C4-2B (cell line): ENCODE results near the gene GNG2.

Experiments
- H3K27ac ChIP-seq: fragments of 450-650 bp; 2 replicates; pipeline ENCODE4 v1.5.1; 2017
- ZFX ChIP-seq: fragments of 450-650 bp; IDR thresholded peaks from 2 replicates; pipeline ENCODE4 v1.6.1; 2017
- TF ChIP-seq, protein P1 (sequence below): fragments of 450-650 bp; conservative IDR thresholded peaks from 2 replicates; pipeline ENCODE4 v1.5.1; 2017; ENCODE audit warnings: mild to moderate bottlenecking

The GNG2 gene

DNA sequence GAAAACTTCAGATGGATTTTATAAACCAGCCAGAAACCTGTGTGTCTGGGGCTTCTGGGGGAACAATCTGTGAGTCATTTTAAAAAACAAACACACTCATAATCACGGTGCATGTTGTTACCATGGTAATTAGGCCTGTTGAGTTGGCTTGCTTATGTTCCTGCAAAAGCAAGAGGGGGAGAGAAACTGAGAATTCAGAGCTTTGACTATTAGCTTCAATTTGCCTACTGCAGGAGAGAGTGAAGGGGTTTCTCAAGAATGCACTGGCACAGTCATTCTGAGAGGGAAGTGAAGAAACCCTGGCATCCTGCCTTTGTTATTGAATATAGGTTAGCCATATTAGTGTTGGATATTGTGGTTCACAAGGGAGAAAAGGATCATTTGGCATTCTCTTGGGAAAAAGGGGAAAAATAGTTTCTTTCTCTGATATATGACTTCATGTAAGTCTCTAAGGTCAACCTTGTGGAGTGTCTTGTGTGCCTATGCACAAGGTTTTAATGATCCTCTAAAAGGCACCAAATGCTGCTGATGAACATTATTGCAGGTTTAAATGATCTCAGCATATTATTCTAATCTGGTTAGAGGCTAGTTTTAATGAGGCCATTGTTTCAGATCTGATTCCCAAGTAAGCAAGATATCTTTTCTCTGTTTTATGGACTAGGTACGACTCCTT, 12.9 kb downstream of the GNG2 start:
- no peak for TF ChIP-seq ZFX
- TF ChIP-seq, protein P1, sequence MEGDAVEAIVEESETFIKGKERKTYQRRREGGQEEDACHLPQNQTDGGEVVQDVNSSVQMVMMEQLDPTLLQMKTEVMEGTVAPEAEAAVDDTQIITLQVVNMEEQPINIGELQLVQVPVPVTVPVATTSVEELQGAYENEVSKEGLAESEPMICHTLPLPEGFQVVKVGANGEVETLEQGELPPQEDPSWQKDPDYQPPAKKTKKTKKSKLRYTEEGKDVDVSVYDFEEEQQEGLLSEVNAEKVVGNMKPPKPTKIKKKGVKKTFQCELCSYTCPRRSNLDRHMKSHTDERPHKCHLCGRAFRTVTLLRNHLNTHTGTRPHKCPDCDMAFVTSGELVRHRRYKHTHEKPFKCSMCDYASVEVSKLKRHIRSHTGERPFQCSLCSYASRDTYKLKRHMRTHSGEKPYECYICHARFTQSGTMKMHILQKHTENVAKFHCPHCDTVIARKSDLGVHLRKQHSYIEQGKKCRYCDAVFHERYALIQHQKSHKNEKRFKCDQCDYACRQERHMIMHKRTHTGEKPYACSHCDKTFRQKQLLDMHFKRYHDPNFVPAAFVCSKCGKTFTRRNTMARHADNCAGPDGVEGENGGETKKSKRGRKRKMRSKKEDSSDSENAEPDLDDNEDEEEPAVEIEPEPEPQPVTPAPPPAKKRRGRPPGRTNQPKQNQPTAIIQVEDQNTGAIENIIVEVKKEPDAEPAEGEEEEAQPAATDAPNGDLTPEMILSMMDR = no peak
- no peak overlapping the region for H3K27ac ChIP-seq

DNA sequence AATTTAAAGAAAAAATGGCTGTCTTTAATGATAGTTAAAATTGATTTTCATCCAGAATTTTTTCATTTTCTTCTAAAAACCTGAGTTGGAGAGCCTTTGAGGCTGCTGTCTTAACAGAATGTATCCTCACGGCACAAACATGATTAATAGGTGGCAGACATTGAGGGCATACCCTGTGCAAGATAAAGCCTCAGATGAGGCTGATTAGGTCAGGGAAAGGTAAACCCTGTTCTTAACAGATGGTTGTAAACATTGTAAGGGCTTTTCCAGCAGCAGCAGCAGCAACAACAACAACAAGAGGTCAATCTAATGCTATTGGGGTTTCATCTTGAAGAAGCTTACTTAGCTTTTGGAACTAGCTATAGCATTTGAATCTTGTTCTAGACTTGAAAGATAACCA, 17.4 kb downstream of the GNG2 start:
- H3K27ac ChIP-seq = no peak overlapping the region
- TF ChIP-seq, protein P1 = no peak
- TF ChIP-seq ZFX = no peak

DNA sequence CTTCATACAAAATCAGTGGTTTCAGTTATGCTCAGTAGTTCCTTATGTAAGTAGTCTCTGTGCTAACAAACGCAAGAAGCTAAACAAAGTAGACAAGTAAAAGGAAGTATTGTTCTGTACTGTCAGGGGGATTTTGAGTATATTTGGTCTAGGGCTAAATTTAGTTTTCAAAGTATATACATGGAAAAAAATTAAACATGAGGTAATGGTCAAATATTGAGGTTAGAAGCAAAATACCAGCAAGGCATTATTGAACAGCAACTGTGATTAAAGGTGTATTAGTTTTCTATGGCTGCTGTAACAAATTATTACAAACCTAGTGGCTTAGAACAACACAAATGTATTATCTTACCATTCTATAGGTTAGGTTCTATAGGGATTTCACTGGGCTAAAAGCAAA, 18.8 kb downstream of the GNG2 start:
- TF ChIP-seq ZFX = no peak
- TF ChIP-seq, protein P1 = no peak

DNA sequence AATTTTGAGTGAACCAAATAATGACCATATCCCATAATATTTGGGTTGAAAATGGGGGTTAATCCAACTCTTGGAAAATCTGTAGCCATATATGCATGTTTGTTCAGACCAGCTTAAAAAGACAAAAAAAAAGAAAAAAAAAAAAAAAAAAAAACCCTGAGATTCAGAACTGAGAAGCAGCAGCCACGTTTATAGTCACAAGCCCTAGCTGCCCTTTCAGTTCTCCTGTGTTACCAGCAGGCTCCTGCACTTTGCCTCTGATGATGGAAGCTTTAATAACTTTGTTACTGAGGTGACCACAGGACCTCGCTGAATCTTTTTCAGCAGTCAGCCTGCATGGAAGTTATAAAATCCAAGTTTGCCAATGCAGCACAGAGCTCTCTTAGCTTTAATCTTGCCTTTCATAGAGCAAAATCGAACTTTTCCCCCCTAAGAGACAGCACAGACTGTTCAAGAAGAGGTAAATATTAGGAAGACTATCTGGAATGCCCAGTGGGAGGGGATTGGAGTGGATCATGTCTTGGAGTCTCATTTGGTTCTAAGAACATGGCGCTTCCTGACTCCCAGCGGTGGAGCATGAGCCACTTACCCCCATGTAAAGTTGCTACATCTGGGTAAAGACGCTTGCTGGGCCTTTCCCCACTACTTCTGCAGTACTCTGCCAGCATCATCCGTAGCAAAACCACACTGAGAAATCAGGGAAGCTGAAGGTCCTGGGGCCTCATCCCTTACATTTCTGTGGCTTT, 20.6 kb downstream of the GNG2 start:
- no peak for TF ChIP-seq ZFX
- TF ChIP-seq, protein P1 = no peak
- no peak overlapping the region for H3K27ac ChIP-seq

More for the DNA sequence above, 18.8 kb downstream of the GNG2 start:
- H3K27ac ChIP-seq = no peak overlapping the region

DNA sequence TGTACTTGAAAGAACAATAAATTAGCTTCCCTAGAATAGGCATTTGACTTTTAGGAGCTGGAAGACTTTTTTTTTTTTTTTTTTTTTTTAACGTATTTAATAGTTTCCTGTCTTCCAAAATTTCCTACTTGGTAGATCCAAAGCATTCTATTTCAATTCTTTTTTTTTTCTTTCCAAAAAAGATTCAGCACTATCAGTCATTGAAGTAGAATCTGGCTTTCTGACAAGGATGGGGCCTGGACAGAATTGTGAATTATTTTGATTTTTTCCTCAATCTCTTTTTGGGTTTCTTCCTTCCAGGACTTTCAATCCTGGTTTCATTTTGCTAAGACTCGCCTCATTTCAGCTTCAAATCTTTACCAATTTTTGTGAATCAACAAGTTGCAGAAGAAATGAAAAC, 21.2 kb downstream of the GNG2 start:
- TF ChIP-seq ZFX = no peak
- no peak overlapping the region for H3K27ac ChIP-seq

DNA sequence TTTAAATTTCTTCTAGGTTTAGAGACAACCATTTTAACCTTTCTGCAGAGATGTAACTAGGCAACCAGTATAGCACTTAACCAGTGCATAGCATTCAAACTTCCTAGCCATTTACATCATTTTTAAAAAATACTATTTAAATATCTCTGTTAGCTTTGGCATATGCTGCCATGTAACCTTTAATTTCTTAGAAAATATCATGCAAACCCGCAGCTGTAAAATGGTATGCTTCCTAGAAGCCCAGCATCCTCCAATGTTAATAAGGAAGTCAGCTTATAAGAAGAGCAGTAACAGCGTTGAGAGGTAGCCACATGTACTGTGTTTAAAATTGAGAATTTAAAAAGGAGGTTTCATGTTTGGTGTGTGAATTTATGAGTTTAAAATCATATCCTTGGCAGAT, 22.8 kb downstream of the GNG2 start:
- no peak for TF ChIP-seq ZFX

DNA sequence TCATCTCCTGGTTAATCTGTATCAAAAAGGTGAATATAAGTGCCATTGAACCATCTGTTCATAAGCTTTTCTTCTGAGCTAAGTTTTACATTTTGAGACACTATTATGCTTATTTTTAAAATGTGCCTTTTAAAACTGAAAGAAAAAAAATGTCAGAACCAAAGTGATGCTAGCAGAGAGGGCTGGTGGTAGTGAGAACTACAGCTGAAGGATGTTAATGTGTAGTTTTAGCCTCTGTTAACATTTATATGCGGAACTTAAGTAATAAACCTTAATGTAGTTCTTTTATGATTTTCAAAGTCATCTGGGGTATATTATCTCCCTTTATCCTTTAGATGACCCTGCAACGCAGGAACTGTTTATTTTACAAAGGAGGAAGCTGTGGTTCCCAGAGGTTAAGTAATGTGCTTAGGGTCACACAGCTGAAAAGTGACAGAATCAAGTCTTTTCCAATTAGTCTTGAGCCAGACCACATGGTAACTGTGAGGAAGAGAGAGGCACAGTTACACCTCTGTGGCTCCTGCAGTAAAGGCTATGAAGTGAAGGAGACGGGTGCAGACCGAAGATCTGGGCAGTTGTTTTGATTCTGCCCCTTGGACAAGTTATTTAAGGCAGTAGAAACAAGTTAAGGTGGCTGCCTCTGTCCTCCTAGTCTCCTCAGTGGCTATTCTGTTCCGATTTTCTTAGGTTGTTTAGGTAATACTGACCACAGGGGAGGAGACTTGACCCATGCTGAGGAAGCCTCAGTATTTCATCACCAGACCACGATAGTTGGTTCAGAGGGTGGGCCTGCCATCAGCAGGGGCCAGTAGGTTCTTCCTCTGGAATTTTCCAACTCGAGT, 23.9 kb downstream of the GNG2 start:
- TF ChIP-seq, protein P1 = no peak
- no peak for TF ChIP-seq ZFX
- no peak overlapping the region for H3K27ac ChIP-seq

More for the DNA sequence above, 22.8 kb downstream of the GNG2 start:
- H3K27ac ChIP-seq = no peak overlapping the region

DNA sequence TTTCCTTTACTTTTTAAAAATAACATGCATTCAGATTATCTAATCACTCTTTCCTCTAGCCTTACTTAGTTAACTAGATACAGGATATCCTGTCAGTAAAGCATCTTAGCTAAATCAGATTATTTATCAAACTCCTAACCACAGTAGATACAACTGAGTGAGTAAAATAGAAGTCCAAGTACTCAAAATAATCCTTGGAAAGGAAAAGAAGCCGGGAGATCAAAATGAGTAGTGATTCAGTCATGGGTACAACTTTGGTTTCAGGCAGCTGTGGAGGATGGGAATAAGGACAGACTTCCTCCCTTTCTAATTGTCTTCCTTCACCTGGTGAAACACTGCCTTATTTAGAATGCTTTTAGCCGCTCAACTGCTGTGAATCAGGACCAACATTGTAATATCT, 29.4 kb downstream of the GNG2 start:
- H3K27ac ChIP-seq = no peak overlapping the region
- TF ChIP-seq ZFX = no peak
